Endometrium (tissue), 2 donors: ENCODE results near the gene ESR2.
"Not testable (repeated sequence)": the region's sequence is repeated elsewhere in the genome, so short reads cannot be mapped to it uniquely, and the experiment has no call there.

Experiments
- FAIRE-seq: peaks from 2 replicates; lab custom pipeline; 2012; peaks lifted over from hg19 to GRCh38; lab: Jason Lieb, UNC
- donor health status: control.
- donor health status: control.

The ESR2 gene

GRCh38 chr14:64196814-64197411 lies 97.3 kb downstream of the ESR2 start:
- FAIRE-seq = no peak

- no peak for FAIRE-seq
Observed at GRCh38 chr14:64196056-64196455, 98.1 kb downstream of the ESR2 start.

DNA sequence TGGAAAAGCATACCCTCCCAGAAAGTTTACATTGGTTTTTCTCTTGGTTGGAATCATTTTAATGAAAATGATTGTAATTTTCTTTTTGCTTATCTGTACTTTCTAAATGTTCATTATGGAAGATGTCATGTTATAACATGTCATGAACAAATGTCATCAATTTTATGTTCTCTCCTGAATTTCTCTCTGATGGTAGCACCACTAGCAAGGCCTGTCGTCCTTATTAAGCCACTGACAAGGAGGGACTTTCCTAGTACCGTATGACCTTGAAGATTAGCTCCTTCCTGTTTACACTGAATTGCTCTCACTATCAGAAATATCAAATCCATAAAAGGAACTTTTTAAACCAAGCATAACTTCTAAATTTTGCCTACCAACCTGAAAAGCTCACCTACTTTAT lies 99.0 kb downstream of the ESR2 start:
- no peak for FAIRE-seq

- FAIRE-seq = no peak
Observed at GRCh38 chr14:64194404-64194803, 99.8 kb downstream of the ESR2 start.

- no peak for FAIRE-seq
Observed at GRCh38 chr14:64193821-64194220, 100.3 kb downstream of the ESR2 start.

DNA sequence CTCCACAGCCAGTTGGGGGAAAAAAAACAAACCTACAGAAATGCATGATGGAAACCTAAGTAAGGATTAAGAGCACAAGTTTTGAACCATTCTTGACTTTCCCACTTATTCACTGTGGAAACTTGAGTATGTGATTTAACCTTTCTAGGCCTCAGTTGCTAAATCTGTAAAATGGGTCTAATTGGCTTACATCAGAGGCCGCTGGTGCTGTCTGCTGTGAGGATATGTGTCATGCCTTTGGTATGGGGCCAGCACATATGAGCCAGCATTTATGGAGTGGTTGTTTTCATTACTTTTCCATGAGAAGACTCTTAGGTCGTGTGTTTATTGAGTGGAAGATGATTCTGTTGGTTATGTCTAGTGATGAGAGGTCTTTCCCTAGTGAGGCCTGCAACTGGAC lies 102.4 kb downstream of the ESR2 start:
- FAIRE-seq = no peak

- no peak for FAIRE-seq
Observed at GRCh38 chr14:64190974-64191502, 103.1 kb downstream of the ESR2 start.

DNA sequence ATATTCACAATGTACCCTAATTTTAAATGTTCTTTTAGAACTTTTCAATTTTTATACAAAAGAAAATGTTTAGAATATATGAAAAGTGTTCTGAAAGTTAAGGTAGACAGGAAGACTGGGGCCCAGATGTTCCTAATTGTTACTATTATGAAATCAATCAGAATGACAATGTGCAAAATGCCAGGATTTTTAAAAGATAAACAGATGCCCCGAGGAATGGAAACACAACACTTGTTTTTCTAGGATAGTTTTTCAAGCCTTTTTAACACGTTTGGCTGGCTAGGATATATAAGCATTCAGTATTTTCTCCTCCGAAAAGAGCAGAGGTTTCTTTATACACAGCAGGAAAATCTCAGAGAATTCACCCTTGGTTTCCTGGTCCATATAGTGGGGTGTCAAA lies 106.8 kb downstream of the ESR2 start:
- FAIRE-seq = no peak

DNA sequence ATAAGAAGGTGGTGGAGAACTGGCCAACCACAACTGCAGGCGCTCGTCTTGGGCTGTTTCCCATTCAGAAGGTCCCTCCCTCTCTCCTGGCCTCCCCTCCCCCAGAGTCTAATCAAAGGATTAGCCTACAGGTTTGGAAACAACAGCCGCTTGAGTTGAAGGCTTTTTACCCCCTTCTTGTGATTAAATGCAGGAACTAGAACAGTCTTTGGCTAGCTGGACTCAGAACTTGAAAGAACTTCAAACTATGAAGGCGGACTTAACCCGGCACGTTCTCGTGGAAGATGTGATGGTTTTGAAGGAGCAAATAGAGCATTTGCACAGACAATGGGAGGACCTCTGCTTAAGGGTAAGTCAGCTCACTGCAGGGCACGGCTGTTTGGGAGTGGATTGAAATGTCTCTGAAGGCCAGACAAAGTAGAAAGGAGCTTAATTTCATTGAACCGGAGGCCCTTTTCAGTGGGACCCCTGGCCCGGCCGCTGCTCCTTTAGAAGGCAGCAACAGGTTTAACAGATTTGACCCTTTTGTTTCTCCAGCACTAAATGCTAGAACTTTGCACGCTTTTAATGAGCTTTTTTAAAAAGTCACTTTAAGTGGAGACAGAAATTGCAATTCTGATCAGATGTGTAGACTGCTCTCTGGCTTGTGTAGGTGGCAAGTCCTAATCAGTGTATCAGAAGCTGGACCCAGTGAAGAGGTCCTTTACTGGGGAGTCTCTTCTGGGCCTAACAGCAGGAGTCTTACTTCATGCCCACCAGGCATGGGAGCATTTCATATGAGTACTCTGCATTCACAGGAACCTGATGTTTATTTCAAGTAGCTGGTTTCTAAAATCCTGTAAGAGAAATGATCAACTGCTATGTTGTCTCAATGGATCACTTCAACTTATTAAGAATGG lies 107.7 kb downstream of the ESR2 start:
- no peak for FAIRE-seq

DNA sequence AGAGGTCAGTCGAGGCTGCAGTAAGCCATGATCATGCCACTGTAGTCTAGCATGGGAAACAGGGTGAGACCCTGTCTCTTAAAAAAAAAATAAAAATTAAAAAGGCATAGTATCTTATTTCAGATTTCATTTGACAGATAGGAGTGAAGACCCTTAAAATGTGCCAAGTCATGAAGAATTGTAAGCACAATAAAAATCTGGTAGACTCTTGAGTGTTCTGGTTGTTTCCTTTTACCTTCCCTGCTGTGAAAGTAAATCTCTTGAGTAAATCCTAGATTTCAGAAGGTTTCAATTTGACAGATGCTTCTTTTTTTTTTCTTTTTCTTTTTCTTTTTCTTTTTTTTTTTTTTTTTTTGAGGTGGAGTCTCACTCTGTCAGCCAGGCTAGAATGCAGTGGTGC lies 109.0 kb downstream of the ESR2 start:
- FAIRE-seq = no peak

GRCh38 chr14:64184103-64184729 lies 110.0 kb downstream of the ESR2 start:
- FAIRE-seq = no peak

GRCh38 chr14:64182908-64183307 lies 111.3 kb downstream of the ESR2 start:
- FAIRE-seq = not testable (repeated sequence)

- no peak for FAIRE-seq
Observed at GRCh38 chr14:64178814-64179213, 115.4 kb downstream of the ESR2 start.

DNA sequence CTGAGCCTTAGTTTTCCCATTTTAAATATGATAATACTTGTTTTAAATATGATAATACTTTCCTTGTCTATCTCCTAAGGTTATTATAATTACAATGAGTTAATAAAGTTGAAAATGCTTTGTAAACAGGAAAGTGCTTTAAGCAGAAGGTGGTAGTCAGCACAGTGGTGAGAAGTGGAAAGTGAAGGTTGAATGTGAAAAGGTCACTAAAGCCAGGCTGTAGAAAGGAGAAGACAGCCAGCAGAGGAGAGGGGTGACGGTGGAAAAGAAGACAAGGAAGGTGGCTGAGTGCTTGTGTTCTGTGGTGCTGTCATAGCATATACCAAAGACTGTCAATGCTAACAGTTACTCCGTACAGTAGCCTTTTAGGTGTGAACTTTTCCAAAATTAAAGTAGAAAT lies 117.8 kb downstream of the ESR2 start:
- FAIRE-seq = no peak

GRCh38 chr14:64174922-64175782 lies 119.0 kb downstream of the ESR2 start:
- no peak for FAIRE-seq

- FAIRE-seq = no peak
Observed at GRCh38 chr14:64170181-64170580, 124.0 kb downstream of the ESR2 start.

GRCh38 chr14:64159588-64159987 lies 134.6 kb downstream of the ESR2 start:
- no peak for FAIRE-seq

- no peak for FAIRE-seq
Observed at GRCh38 chr14:64158608-64159007, 135.6 kb downstream of the ESR2 start.

DNA sequence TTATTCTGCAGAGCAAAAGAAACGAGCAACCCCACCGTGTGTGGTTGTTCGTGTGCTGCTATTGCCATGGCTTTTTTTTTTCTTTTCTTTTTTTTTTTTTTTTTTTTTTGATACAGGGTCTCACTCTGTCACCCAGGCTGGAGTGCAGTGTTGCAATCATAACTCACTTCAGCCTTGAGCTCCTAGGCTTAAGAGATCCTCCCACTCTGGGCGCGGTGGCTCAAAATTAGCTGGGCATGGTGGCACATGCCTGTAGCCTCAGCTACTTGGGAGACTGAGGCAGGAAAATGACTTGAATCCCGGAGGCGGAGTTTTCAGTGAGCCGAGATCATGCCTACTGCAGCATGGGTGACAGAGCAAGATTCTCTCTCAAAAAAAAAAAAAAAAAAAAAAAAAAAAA lies 144.2 kb downstream of the ESR2 start:
- FAIRE-seq = no peak

GRCh38 chr14:64147126-64147790 lies 146.9 kb downstream of the ESR2 start:
- FAIRE-seq = no peak

- FAIRE-seq = no peak
Observed at GRCh38 chr14:64137657-64138290, 156.4 kb downstream of the ESR2 start.
